GM21529 (cell line): ENCODE results near the gene RAB20.
"Not testable (repeated sequence)": the region's sequence is repeated elsewhere in the genome, so short reads cannot be mapped to it uniquely, and the experiment has no call there.

Source experiments
- ATAC-seq: cut with Tn5 transposase; IDR thresholded peaks from one replicate; pipeline ENCODE4 v1.9.1; 2021; ENCODE audit not compliant: unreplicated experiment

RAB20 gene

DNA sequence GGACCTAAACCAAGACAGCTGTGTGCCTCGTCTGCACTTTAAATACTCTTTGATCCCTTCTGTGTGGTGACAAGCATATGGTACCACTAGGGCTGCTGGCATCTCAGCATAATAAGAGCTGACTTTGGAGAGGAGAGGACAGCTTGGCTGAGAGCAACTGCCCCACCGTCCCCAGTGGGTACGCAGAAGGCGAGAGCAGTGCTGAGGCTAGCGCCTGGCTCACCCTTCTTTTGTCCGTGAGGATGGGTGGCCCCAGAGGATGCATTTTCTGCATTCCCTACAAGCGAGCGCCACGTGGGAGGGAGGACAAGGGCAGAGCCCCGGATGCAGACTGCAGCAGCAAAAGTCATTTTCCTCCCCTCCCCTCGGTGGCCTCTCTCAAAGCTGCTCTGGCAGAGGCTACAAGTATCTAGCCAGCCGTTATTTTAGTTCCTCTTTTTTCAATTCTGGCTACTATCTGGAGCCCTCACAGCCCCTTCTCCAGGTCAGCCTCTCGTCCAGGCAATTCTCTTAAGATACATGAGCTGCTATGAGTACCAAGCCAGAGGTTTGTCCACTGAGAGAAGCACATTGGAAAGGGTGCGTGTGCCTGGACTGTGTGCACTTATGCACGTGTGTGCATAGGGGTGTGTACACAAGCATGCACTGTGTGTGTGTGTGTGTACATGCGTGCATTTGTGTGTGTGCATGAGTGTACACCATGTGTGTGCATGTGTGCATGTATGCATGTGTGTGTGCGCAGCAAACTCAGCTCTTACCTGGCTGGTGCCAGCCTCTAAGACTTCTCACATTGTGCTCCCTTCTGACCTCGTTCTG, 51.3 kb downstream of the RAB20 start:
- peak; percentile 71 for ATAC-seq

DNA sequence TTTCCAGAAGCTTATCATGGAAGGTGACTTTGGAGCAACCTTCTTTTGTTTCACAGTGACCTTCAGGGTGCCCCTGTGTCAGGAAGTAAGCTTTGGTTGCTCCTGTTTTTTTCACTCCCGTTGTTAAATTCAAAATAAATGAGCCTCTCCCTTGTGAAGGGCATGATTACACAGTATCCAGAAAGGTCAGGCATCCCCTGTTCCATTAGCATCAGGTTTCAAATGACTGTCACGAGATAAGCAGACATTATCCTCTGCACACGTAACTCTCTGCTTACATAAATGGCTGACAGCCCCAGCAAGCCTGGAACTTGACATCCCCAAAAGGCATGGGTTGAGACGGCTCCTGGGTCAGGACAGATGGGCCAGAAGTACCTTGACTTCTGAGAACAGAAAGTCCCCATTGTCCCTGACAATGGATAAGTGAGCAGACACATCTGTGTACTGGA, 52.0 kb downstream of the RAB20 start:
- ATAC-seq, result no peak

DNA sequence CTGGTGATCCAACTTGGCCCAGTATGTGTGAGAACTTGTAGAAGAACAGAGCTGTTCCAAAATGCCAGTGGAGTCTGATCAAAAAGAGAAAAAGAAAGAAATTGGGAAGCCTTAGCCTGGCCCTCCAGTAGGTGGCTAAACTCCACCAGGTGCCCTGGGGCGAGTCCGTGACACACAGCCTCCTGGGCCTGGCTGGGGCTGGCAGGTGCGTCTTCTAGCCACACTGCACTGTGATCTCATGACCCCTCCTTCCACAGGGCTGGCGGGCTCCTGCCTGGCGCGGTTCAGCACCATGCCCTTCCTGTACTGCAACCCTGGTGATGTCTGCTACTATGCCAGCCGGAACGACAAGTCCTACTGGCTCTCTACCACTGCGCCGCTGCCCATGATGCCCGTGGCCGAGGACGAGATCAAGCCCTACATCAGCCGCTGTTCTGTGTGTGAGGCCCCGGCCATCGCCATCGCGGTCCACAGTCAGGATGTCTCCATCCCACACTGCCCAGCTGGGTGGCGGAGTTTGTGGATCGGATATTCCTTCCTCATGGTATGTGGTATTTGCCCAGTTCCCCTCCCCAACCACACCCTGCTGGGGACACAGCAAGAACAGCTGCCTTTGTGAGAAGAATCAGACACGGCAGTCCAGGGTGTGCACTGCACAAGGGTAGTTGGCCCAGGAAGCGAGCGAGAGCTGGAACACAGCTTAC, 53.7 kb downstream of the RAB20 start:
- no peak for ATAC-seq

DNA sequence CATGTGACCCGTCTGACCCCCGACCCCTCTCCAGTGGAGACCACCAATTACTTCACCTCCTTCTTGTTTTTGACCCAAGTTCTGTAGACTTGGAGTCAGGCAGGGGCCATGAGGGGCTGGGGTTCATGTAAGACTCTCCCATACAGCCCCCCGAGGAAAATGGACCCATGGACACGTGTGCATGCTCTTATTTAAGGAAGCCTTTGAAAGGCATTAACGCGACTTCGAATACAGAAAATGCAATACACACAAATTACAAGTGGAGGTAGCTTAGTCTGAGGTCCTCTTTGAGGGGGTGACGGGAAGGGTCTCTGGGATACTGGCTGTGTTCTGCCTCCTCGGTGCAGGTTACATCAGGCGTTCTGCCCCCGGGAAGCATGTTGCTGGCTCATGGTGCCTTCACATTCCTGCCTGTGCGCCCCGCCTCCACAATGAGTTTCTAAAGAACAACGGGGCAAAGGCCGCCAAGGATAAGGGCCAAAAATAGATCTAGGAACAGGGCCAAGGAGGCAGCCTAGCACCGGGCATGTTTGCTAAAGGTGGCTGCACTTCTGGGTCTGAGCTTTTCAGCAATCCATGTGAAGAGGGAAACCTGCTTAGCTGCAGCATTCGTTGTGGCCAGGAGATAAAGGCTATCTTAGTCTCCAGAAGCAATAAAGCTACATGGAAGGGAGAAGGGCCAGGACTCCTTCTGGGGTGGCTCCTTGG, 54.5 kb downstream of the RAB20 start:
- no peak for ATAC-seq

GRCh38 chr13:110506396-110506795, 55.1 kb downstream of the RAB20 start:
- no peak for ATAC-seq

DNA sequence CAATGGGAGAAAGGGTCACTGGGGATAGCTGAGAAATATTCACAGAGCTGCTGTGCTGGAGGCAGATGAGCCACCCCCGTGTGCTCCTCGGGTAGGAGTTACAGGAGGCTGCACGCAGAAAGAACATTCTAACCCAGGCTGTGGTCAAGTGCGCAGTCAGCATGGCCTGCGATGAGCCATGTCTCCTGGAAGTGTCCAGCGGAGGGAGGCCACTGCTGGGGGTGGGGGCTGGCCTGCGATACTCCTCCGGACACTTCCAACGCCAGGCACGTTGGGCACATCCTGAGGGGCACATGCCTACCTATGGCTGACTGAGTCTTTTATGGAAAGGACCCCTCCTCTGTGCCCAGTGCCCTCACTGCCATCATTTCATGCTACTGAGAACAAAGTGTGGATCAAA, 55.9 kb downstream of the RAB20 start:
- ATAC-seq, result no peak

DNA sequence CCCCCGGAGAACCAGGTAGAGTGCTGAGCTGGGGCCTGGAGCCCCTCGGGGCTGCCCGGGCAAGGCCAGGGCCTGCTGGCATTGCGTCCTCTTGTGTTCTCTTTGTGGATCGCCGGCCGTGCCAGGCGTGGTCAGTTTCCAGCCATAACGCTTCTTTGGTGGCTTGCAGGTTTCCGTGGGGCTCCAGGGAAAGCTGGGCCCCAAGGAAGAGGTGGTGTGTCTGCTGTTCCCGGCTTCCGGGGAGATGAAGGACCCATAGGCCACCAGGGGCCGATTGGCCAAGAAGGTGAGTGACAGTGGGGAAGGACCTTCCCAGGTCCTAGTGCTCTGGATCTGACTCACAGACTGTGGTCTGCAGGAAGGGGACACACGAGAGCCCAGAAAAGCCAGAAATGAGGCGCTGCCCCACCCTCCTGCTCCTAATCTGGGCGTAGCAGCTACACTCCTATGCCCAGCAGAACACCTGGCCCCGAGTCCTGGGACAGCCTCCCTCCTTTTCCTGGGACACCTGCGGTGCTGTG, 57.5 kb downstream of the RAB20 start:
- ATAC-seq, result peak; percentile 32

- peak; percentile 53 for ATAC-seq
Measured at GRCh38 chr13:110503037-110503901, 58.3 kb downstream of the RAB20 start.

DNA sequence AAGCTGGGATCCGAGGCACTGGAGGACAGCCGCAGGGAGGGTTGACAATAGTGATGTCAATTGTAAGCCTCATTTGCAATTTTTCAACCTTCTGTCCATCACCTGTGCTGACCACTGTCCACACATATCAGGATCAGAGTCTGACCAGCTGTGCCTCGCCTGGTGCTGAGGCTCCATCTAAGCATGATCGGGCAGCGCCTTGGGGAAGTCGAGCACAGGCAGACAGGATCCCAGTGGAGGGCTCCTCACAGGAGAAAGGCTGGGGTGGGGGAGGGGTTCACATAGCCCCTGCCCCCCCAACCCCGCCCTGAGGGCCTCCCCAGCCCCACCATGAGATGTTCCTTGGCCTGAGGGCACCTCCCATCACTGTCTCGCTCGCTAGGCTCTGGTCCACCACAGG, 60.3 kb downstream of the RAB20 start:
- no peak for ATAC-seq

DNA sequence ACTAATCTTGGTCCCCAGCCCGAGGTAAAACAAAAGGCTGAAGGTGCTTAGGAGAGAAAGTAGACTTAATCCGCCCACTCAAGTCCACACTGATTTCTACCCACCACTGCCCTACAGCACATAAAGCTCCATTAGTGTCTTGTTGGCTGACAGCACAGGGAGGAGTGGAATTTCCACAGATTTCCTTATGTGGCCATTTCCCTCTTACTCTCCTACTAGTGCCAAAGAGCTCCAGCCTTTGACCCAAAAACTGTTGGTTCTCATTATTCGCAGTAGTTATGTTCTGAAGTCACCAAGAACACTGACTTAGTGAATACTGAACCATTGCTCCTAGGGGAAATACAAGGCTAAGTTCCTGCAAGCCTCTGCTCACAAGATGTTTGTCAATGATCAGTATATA, 61.2 kb downstream of the RAB20 start:
- ATAC-seq, result no peak

DNA sequence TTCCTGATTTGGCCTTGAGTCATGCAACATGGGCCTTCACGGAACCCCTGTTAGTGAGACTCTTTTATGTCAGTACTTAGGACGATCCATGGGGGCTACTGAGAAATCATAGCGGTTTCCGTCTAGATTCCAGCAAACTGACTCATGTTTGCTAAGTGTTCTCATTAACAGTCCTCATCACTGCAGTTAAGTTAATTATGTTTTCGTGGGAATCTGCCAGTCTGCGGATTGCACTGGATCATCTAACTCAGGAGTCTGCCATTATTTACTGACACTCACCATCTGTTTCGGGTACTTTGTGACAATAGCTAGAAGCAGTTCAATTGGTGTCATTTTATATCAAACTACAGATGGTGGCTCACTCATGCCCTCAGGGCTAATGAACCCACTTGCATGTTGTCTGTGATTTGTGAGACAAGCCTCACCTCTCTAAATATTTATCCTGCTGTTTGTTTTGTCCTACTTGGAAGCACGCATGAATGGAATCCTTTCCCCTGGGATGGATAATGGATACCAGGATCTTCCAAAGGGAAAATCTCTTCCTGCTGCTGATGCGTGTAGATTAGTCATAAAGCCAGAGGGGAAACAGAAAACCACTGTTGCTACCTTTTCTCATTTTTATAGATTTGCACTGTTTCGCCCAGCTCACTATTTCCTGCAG, 61.8 kb downstream of the RAB20 start:
- ATAC-seq, result no peak

GRCh38 chr13:110498765-110499164, 62.8 kb downstream of the RAB20 start:
- ATAC-seq, result no peak

- ATAC-seq, result no peak
Measured at GRCh38 chr13:110498327-110498726, 63.2 kb downstream of the RAB20 start.

DNA sequence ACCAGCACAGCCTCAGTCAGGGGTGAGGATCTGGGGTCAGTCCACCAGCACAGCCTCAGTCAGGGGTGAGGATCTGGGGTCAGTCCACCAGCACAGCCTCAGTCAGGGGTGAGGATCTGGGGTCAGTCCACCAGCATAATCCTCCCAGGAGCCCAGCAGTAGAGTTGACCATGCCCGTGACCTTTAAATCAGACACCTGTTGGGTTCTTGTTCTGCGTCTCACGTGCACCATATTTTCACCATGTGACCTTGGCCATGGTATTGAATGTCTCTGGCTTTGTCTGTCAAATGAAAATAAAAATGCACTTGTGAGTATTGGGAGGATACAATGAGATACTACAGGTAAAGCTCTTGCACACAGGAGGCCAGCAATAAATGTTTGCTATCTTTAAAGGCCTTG, 63.6 kb downstream of the RAB20 start:
- ATAC-seq, result not testable (repeated sequence)

- no peak for ATAC-seq
Measured at GRCh38 chr13:110497003-110497402, 64.5 kb downstream of the RAB20 start.

GRCh38 chr13:110496281-110496680, 65.2 kb downstream of the RAB20 start:
- ATAC-seq, result no peak

- ATAC-seq, result no peak
Measured at GRCh38 chr13:110495881-110496280, 65.6 kb downstream of the RAB20 start.

- ATAC-seq, result no peak
Measured at GRCh38 chr13:110495376-110495775, 66.1 kb downstream of the RAB20 start.

- ATAC-seq, result no peak
Measured at GRCh38 chr13:110493613-110494012, 67.9 kb downstream of the RAB20 start.
